Tibial nerve (tissue), 4 donors: ENCODE results near the gene MRPL4.

Source experiments
- CTCF ChIP-seq, 5 experiments: fragments of 200-600 bp in 3 of 5; fragments of 450-650 bp in 2 of 5; sonication (generic) in 3 of 5; IDR thresholded peaks; one replicate each; pipeline ENCODE4 v1.5.1; 2016 to 2019; ENCODE audit warnings: antibody characterized with exemption in 5 of 5, mild to moderate bottlenecking in 3 of 5, moderate library complexity in 2 of 5
- EP300 ChIP-seq, 2 donors: sonication (generic); formaldehyde crosslinking; IDR thresholded peaks; one replicate each; pipeline ENCODE4 v1.6.1; 2017; ENCODE audit warnings: antibody characterized with exemption in 2 of 2, mild to moderate bottlenecking in 1 of 2

- TF ChIP-seq CTCF (IDR thresholded peaks at IDR 0.05) (peak; percentile 34 to 55 (median 49)), EP300 (IDR thresholded peaks at IDR 0.05) (no peak)
Observed at GRCh38 chr19:10228920-10229319, 23.1 kb upstream of the MRPL4 start.
